Measurements from ENCODE around the gene BAX. TPM values are rescaled to one million over a fixed set of nuclear protein-coding genes. Genes with fewer than 3 reads are reported as not detected.
"Not testable (repeated sequence)": the region's sequence is repeated elsewhere in the genome, so short reads cannot be mapped to it uniquely, and the experiment has no call there.

Gene BAX
- polyA plus RNA-seq, 1 donor (not counting 4 experiments of a cell fraction or from before 2014, with no cell fraction given): 113 TPM

DNA sequence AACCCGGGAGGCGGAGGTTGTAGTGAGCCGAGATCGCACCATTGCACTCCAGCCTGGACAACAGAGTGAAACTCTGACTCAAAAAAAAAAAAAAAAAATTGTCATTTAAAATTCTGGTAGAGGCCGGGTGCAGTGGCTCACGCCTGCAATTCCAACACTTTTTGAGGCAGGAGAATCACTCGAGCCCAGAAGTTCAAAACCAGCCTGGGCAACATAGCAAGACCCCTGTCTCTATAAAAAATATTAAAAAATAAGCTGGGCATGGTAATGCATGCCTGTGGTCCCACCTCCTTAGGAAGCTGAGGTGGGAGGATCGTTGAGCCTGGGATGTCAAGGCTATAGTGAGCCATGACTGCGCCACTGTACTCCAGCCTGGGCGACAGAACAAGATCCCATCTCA is 48.4 kb upstream of the BAX start:
- Histone ChIP-seq H4K20me1 (ENCODE audit: control insufficient read depth, extremely low read depth, insufficient read depth, low read length) (no peaks in the 10 kb centered on the region), H2AFZ (ENCODE audit: control insufficient read depth, low read length) (no peak overlapping the region), H3K9me1 (ENCODE audit: control insufficient read depth, extremely low read depth, insufficient read depth, low read length) (peaks cover 4% of the 10 kb centered on the region), H3K9ac (ENCODE audit: control insufficient read depth, extremely low read depth, insufficient read depth, low read length) (no peak overlapping the region), H3K36me3 (ENCODE audit: control insufficient read depth in 2 of 2, extremely low read depth in 1 of 2, insufficient read depth in 2 of 2, low read length in 2 of 2) (peaks cover 5 to 23% of the 10 kb centered on the region in 2 experiments), H3K27me3 (ENCODE audit: control insufficient read depth, extremely low read depth, insufficient read depth, low read length) (no peaks in the 10 kb centered on the region), H3K4me1 (ENCODE audit: control insufficient read depth, extremely low read depth, insufficient read depth, low read length) (no peaks in the 10 kb centered on the region), H3K27ac (ENCODE audit: control insufficient read depth, insufficient read depth, low read length) (no peak overlapping the region), H3K79me2 (ENCODE audit: control insufficient read depth, insufficient read depth, low read length) (peaks cover 2% of the 10 kb centered on the region), H3K4me3 (ENCODE audit: control insufficient read depth in 2 of 3, extremely low read depth in 1 of 3, insufficient read depth in 2 of 3, low read depth in 1 of 3, low read length in 3 of 3) (no peak overlapping the region), H3K4me2 (ENCODE audit: control insufficient read depth, extremely low read depth, insufficient read depth, low read depth, low read length) (no peak overlapping the region), H3K9me3 (ENCODE audit: control insufficient read depth, low read depth, low read length) (no peaks in the 10 kb centered on the region)
- DNase-seq (ENCODE audit: low read depth, low spot score) (no peak), FAIRE-seq (no peak)
- dilution Hi-C loops (cut with MboI; ENCODE audit: extremely low pct_ligation_motif_present, low sequenced_read_pairs): no loop called here
- TF ChIP-seq EZH2 (IDR thresholded peaks at IDR 0.05; ENCODE audit: low read length): no peak
- TF ChIP-seq, protein P1, sequence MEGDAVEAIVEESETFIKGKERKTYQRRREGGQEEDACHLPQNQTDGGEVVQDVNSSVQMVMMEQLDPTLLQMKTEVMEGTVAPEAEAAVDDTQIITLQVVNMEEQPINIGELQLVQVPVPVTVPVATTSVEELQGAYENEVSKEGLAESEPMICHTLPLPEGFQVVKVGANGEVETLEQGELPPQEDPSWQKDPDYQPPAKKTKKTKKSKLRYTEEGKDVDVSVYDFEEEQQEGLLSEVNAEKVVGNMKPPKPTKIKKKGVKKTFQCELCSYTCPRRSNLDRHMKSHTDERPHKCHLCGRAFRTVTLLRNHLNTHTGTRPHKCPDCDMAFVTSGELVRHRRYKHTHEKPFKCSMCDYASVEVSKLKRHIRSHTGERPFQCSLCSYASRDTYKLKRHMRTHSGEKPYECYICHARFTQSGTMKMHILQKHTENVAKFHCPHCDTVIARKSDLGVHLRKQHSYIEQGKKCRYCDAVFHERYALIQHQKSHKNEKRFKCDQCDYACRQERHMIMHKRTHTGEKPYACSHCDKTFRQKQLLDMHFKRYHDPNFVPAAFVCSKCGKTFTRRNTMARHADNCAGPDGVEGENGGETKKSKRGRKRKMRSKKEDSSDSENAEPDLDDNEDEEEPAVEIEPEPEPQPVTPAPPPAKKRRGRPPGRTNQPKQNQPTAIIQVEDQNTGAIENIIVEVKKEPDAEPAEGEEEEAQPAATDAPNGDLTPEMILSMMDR (optimal IDR thresholded peaks at IDR 0.05 in 1 of 3, IDR thresholded peaks at IDR 0.05 in 1 of 3, conservative IDR thresholded peaks at IDR 0.05 in 1 of 3; ENCODE audit: extremely low read depth in 1 of 3, insufficient read depth in 2 of 3, low read length in 3 of 3): no peak

DNA sequence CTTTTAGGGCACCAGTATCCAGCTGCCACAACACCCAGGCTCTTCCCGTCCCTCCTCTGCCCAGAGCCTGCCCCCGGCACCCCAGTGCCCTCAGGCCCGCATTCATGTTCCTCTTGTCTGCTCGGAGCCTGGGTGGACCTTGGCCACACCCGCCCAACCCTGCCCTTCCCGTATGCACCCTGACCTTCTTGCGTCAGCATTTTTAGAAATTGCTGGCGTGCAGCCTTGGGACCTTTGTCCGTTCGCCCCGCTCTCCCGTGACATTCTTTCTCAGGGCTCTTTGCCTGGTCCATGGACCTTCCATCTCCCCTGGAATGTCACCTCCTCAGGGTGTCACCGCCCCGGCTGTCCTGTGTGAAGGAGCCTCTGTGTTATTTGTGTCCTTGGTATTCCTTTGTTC is 47.0 kb upstream of the BAX start:
- H3K4me3 ChIP-seq (ENCODE audit: control insufficient read depth in 2 of 3, extremely low read depth in 1 of 3, insufficient read depth in 2 of 3, low read depth in 1 of 3, low read length in 3 of 3): no peak overlapping the region
- no peaks in the 10 kb centered on the region for H4K20me1 ChIP-seq (ENCODE audit: control insufficient read depth, extremely low read depth, insufficient read depth, low read length)
- H2AFZ ChIP-seq (ENCODE audit: control insufficient read depth, low read length): no peak overlapping the region
- no peak overlapping the region for H3K27ac ChIP-seq (ENCODE audit: control insufficient read depth, insufficient read depth, low read length)
- H3K4me2 ChIP-seq (ENCODE audit: control insufficient read depth, extremely low read depth, insufficient read depth, low read depth, low read length): no peak overlapping the region
- peaks cover under 1% of the 10 kb centered on the region for H3K79me2 ChIP-seq (ENCODE audit: control insufficient read depth, insufficient read depth, low read length)
- H3K36me3 ChIP-seq (ENCODE audit: control insufficient read depth in 2 of 2, extremely low read depth in 1 of 2, insufficient read depth in 2 of 2, low read length in 2 of 2): peaks cover 8 to 23% of the 10 kb centered on the region in 2 experiments
- TF ChIP-seq, protein P1 (optimal IDR thresholded peaks at IDR 0.05 in 1 of 3, IDR thresholded peaks at IDR 0.05 in 1 of 3, conservative IDR thresholded peaks at IDR 0.05 in 1 of 3; ENCODE audit: extremely low read depth in 1 of 3, insufficient read depth in 2 of 3, low read length in 3 of 3): no peak
- TF ChIP-seq EZH2 (IDR thresholded peaks at IDR 0.05; ENCODE audit: low read length): no peak
- peaks cover 4% of the 10 kb centered on the region for H3K9me1 ChIP-seq (ENCODE audit: control insufficient read depth, extremely low read depth, insufficient read depth, low read length)
- DNase-seq (ENCODE audit: low read depth, low spot score): no peak
- H3K27me3 ChIP-seq (ENCODE audit: control insufficient read depth, extremely low read depth, insufficient read depth, low read length): no peaks in the 10 kb centered on the region
- dilution Hi-C loops (cut with MboI; ENCODE audit: extremely low pct_ligation_motif_present, low sequenced_read_pairs): no loop called here
- H3K4me1 ChIP-seq (ENCODE audit: control insufficient read depth, extremely low read depth, insufficient read depth, low read length): no peaks in the 10 kb centered on the region
- no peak overlapping the region for H3K9ac ChIP-seq (ENCODE audit: control insufficient read depth, extremely low read depth, insufficient read depth, low read length)
- H3K9me3 ChIP-seq (ENCODE audit: control insufficient read depth, low read depth, low read length): no peaks in the 10 kb centered on the region
- FAIRE-seq: no peak

DNA sequence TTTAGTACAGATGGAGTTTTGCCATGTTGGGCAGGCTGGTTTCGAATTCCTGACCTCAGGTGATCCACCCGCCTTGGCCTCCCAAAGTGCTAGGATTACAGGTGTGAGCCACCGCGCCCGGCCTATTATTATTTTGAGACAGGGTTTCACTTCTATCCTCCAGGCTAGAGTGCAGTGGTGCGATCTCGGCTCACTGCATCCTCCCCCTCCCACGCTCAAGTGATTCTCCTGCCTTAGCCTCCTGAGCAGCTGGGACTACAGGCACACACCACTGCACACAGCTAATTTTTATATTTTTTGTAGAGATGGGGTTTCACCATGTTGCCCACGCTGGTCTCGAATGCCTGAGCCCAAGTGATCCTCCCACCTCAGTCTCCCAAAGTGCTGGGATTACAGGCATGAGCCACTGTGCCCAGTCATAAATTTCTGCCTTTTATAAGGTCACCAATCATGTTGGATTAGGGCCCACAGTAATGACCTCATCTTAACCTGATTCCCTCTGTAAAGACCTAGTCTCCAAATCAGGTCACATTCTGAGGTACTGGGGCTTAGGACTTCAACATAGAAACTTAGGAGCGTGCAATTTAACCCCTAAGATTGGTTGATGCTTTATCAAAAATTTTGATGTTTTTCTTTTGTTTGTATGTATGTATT is 45.1 kb upstream of the BAX start:
- H3K9me3 ChIP-seq (ENCODE audit: control insufficient read depth, low read depth, low read length); H3K27ac ChIP-seq (ENCODE audit: control insufficient read depth, insufficient read depth, low read length); H2AFZ ChIP-seq (ENCODE audit: control insufficient read depth, low read length); DNase-seq (ENCODE audit: low read depth, low spot score); H3K27me3 ChIP-seq (ENCODE audit: control insufficient read depth, extremely low read depth, insufficient read depth, low read length); FAIRE-seq; H3K9me1 ChIP-seq (ENCODE audit: control insufficient read depth, extremely low read depth, insufficient read depth, low read length); H3K4me1 ChIP-seq (ENCODE audit: control insufficient read depth, extremely low read depth, insufficient read depth, low read length); H3K4me3 ChIP-seq (ENCODE audit: control insufficient read depth in 2 of 3, extremely low read depth in 1 of 3, insufficient read depth in 2 of 3, low read depth in 1 of 3, low read length in 3 of 3); H4K20me1 ChIP-seq (ENCODE audit: control insufficient read depth, extremely low read depth, insufficient read depth, low read length); dilution Hi-C loops (cut with MboI; ENCODE audit: extremely low pct_ligation_motif_present, low sequenced_read_pairs); H3K4me2 ChIP-seq (ENCODE audit: control insufficient read depth, extremely low read depth, insufficient read depth, low read depth, low read length); H3K79me2 ChIP-seq (ENCODE audit: control insufficient read depth, insufficient read depth, low read length); H3K9ac ChIP-seq (ENCODE audit: control insufficient read depth, extremely low read depth, insufficient read depth, low read length): not testable (repeated sequence)
- peaks cover 19 to 29% of the 10 kb centered on the region in 2 experiments for H3K36me3 ChIP-seq (ENCODE audit: control insufficient read depth in 2 of 2, extremely low read depth in 1 of 2, insufficient read depth in 2 of 2, low read length in 2 of 2)

All from keratinocyte (primary cell).